Activated CD4-positive, alpha-beta T cell treated with anti-CD3 and anti-CD28 coated beads, Interleukin-2, amount 10 ng/mL, durations not matched to agents 24 days and 14 days (primary cell): Measurements from ENCODE around the gene KRT38. TPM values are rescaled to one million over a fixed set of nuclear protein-coding genes. Genes with fewer than 3 reads are reported as not detected.

ENCODE experiments used
- DNase-seq: peaks from one replicate; pipeline ENCODE4 v3.0.0; 2022
- H3K27ac Mint-ChIP-seq: one replicate; pipeline ENCODE4 v1.8.0; 2022; ENCODE audit warnings: mild to moderate bottlenecking, mixed read lengths
- H3K27me3 Mint-ChIP-seq: one replicate; pipeline ENCODE4 v1.8.0; 2022; ENCODE audit warnings: mixed read lengths
- H3K36me3 Mint-ChIP-seq: one replicate; pipeline ENCODE4 v1.8.0; 2022; ENCODE audit warnings: low read depth, mild to moderate bottlenecking, mixed read lengths
- H3K4me1 Mint-ChIP-seq: one replicate; pipeline ENCODE4 v1.8.0; 2021; ENCODE audit warnings: mixed read lengths
- H3K4me3 Mint-ChIP-seq: one replicate; pipeline ENCODE4 v1.8.0; 2022; ENCODE audit warnings: mild to moderate bottlenecking, moderate library complexity, mixed read lengths
- H3K9me3 Mint-ChIP-seq: one replicate; pipeline ENCODE4 v1.8.0; 2021; ENCODE audit warnings: mixed read lengths
- intact Hi-C: fragments of 100-400 bp; cut with micrococcal nuclease; formaldehyde crosslinking; loops from one replicate; pipeline ENCODE4 v1.15.1; 2023
- total RNA-seq: library from RNA; stranded (reverse); gene quantifications from 2 replicates; pipeline ENCODE4 v1.2.3, GENCODE V29; 2022

KRT38 gene
- total RNA-seq, 1 donor from 2014 or later: not detected

DNA sequence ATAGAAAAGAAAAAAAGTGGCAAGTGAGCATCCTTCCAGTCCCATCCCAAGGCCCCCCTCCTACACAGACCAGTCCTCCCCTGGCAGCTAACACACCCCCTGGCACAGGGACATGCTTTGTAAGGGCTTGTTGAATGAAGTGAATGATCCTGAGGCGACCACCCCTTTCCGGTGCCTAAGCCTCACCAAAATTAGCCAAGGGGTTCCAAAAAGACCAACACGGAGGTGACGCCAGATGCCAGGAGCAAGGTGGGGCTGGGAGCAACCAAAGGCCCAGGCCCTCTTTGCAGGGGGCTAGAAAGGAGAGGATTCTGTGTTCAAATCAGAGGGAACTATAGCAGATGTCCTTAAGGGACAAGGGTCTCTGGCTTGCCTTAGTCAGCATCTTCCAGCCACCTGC is 34.6 kb upstream of the KRT38 start:
- no peaks in the 10 kb centered on the region for H3K36me3 Mint-ChIP-seq
- no peaks in the 10 kb centered on the region for H3K9me3 Mint-ChIP-seq
- no peak overlapping the region for H3K27ac Mint-ChIP-seq
- H3K27me3 Mint-ChIP-seq: peaks cover 2% of the 10 kb centered on the region
- H3K4me1 Mint-ChIP-seq: no peaks in the 10 kb centered on the region
- H3K4me3 Mint-ChIP-seq: no peak overlapping the region
- no peak for DNase-seq
- intact Hi-C loops: no loop called here

DNA sequence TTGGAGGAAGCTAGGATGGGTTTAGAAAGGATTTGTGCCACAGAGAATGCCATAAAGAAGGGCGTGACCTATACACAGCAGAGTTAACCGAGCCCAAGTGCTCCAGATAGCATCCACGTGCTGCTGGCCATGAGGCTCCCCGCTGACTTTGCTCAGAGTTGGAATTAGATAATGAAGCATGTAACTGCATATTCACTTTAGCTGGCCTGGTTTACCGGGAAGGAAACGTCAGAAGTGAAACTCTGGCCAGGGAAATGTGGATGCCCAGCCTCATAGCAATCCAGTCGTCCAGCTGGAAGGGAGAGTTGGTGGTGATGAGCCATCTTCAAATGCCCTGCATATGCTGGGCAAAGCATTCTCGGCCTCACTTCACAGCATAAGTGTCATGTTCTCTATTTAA is 34.1 kb upstream of the KRT38 start:
- Mint-ChIP-seq H3K4me1 (no peaks in the 10 kb centered on the region), H3K4me3 (no peak overlapping the region), H3K36me3 (no peaks in the 10 kb centered on the region), H3K27ac (no peak overlapping the region), H3K9me3 (no peaks in the 10 kb centered on the region), H3K27me3 (peaks cover 2% of the 10 kb centered on the region)
- intact Hi-C loops: no loop called here
- no peak for DNase-seq

DNA sequence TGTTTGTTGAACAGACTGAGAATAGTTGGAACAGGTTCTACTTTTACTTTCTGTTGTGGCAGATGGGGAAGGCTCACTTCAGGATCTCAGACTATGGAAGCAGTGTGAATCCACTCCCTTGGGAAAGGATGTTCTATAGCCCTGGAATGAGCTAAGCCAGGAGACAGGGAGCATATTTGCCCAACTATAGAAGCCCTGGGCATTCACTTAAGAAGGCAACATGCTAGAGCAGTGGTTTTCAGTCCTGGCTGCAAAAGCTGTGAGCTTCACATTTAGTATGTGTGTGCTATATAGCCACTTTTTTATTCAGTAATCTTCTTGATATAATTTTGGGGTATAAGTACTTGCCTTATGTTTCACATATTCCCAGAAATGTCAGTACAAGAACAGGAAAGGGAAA is 27.6 kb upstream of the KRT38 start:
- DNase-seq: no peak
- Mint-ChIP-seq H3K36me3 (no peaks in the 10 kb centered on the region), H3K9me3 (peaks cover 6% of the 10 kb centered on the region), H3K27me3 (peaks cover 5% of the 10 kb centered on the region), H3K27ac (no peak overlapping the region), H3K4me3 (no peak overlapping the region), H3K4me1 (no peaks in the 10 kb centered on the region)
- intact Hi-C loops: no loop called here

DNA sequence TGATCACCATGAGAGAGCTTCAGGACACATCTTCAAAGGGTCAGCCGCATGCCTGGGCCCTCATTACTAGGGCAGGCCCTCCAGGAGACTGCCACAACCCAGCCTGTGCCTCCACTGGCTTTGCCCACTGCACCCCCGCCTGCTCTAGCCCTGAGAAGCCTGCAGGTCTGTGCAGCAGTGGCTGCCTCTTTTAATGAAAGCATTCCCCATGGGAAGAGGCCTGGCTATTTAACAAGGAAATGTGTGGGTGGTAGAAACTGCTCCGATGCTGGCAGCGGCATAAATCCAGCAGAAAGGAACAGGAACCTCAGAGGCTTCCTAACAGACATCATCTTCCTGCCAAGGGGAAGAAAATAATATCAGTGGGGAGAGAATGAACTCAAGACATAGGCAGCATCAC is 26.8 kb upstream of the KRT38 start:
- no peak overlapping the region for H3K4me3 Mint-ChIP-seq
- peaks cover 6% of the 10 kb centered on the region for H3K9me3 Mint-ChIP-seq
- DNase-seq: no peak

DNA sequence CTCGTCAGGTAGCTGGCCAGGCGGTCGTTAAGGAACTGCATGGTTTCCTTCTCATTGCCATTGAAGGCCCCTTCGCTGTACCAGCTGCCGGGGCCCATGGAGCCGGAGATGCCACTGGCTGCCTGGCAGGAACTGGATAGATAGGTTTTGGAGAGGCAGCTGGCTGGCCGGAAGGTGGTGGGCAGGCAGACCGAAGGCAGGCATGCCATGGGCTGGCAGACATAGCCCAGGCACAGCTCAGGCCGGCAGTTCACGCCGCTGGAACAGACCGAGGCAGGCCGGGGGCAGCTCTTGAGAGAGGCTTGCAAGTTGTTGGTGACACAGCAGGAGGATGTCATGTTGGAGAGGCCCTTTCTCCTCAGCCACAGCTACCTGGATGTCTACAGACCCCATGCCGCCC is 26.2 kb upstream of the KRT38 start, which contains the start of gene KRT32:
TSS of gene KRT32 (minus strand) at position 399 of the 400 bp plus-strand sequence. CDS start at position 338, 61 bp downstream.
- intact Hi-C loops: no loop called here
- Mint-ChIP-seq H3K27ac (no peak within 1 kb of the TSS), H3K4me1 (no peaks in the 10 kb centered on the region), H3K27me3 (peaks cover 5% of the 10 kb centered on the region), H3K36me3 (no peaks in the 10 kb centered on the region), H3K9me3 (peaks cover 6% of the 10 kb centered on the region), H3K4me3 (no peak within 1 kb of the TSS)
- DNase-seq: no peak

More for the DNA sequence above, 26.8 kb upstream of the KRT38 start:
- intact Hi-C loops: no loop called here
- Mint-ChIP-seq H3K27me3 (peaks cover 5% of the 10 kb centered on the region), H3K36me3 (no peaks in the 10 kb centered on the region), H3K27ac (no peak overlapping the region), H3K4me1 (no peaks in the 10 kb centered on the region)

DNA sequence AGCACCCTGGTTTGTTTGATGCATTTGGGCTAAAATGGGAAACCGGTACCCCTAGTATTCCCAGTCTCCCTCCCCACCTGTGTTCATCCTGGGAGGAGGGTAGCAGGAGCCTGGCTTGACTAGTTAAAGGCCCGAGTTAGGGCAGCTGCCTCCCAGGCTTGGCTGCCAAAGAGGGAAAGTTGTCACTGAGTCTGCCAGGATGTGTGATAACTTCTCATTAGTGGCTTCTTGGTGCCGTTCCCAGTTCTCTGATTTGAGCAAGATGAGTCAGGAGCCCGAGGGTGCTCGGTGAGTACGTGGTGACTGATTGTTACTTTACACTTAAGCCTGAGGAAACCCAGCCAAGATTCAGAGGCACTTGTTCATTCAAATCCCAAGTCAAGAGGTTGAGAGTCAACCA is 23.9 kb upstream of the KRT38 start:
- Mint-ChIP-seq H3K4me1 (no peaks in the 10 kb centered on the region), H3K9me3 (peaks cover 6% of the 10 kb centered on the region), H3K27ac (no peak overlapping the region), H3K36me3 (no peaks in the 10 kb centered on the region), H3K27me3 (peaks cover 5% of the 10 kb centered on the region), H3K4me3 (no peak overlapping the region)
- DNase-seq: no peak
- intact Hi-C loops: no loop called here

DNA sequence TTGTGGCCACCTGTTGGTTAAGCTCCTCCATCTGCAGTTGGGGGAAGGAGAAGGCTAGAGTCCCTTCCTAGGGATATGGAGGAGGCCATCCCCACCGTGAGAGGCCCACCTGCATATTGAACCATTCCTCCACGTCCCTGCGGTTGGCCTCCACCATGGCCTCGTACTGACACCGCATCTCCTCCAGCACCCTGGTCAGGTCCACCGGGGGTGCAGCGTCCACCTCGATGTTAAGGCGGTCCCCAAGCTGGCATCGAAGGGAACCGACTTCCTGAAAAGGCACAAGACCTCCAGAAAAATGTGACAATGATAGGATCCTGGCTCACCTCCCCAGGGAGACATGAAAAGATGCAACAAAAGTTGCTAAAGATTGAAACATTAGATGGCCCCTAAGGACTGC is 23.4 kb upstream of the KRT38 start:
- intact Hi-C loops: no loop called here
- peaks cover 3% of the 10 kb centered on the region for H3K27me3 Mint-ChIP-seq
- DNase-seq: no peak
- no peaks in the 10 kb centered on the region for H3K4me1 Mint-ChIP-seq
- no peaks in the 10 kb centered on the region for H3K36me3 Mint-ChIP-seq
- H3K27ac Mint-ChIP-seq: no peak overlapping the region
- no peak overlapping the region for H3K4me3 Mint-ChIP-seq
- peaks cover 4% of the 10 kb centered on the region for H3K9me3 Mint-ChIP-seq

DNA sequence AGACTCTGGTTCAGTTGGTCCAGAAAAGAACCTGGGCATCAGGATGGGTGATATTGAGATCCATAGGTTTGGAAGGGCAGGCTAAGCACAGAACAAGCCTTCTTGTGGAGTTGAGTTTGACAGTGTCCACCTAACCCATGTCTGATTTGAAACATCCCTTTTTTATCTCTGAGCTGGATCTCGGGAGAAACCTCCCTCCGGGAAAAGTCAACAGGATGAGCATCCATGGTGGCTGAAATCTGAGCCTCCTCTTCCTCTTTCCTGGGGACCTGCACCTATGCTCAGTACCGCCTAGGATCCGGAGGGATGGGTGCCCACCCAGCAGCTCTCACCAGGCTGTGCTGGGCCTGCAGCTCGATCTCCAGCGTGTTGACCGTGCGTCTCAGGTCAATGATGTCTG is 23.0 kb upstream of the KRT38 start:
- intact Hi-C loops: no loop called here
- no peaks in the 10 kb centered on the region for H3K36me3 Mint-ChIP-seq
- no peak for DNase-seq
- peaks cover 3% of the 10 kb centered on the region for H3K27me3 Mint-ChIP-seq
- no peak overlapping the region for H3K4me3 Mint-ChIP-seq
- H3K27ac Mint-ChIP-seq: no peak overlapping the region
- H3K4me1 Mint-ChIP-seq: no peaks in the 10 kb centered on the region
- peaks cover 3% of the 10 kb centered on the region for H3K9me3 Mint-ChIP-seq

DNA sequence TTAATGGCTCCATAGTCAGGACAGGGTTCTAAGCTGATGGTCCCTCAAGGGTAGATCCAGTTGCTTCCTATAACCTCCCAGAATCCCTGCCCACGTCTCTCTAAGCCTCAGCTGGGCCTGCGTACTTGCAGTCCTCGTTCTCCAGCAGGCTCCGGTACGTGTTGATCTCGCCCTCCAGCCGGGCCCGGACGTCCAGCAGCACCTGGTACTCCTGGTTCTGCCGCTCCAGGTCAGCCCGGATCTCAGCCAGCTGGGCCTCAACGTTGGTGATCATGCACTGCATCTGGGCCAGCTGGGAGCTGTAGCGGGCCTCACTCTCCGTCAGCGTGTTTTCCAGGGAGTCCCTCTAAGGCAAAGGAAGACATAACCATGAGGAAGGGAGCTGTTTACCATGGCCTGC is 21.9 kb upstream of the KRT38 start:
- DNase-seq: no peak
- Mint-ChIP-seq H3K4me1 (no peaks in the 10 kb centered on the region), H3K36me3 (no peaks in the 10 kb centered on the region), H3K9me3 (no peaks in the 10 kb centered on the region), H3K27ac (no peak overlapping the region), H3K27me3 (peaks cover 1% of the 10 kb centered on the region), H3K4me3 (no peak overlapping the region)
- intact Hi-C loops: no loop called here

DNA sequence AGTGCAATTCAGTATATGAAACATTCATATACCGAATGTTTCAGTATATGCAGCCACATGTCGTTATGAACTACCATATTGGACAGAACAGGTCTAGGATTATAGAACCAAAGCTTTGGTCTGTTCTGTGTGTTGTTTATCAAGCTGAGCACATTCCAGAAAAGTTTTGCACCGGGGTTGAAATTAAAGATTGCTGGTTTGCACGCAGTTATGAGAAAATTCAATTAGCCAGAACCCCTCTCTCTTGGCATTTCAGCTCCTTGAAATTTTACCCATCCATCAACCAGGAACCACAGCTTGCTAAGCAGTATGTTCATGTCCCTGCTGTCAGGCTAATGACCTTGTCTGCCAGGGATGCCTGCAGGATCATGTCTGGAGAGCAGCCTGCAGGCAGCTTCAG is 16.9 kb upstream of the KRT38 start:
- intact Hi-C loops: no loop called here

DNA sequence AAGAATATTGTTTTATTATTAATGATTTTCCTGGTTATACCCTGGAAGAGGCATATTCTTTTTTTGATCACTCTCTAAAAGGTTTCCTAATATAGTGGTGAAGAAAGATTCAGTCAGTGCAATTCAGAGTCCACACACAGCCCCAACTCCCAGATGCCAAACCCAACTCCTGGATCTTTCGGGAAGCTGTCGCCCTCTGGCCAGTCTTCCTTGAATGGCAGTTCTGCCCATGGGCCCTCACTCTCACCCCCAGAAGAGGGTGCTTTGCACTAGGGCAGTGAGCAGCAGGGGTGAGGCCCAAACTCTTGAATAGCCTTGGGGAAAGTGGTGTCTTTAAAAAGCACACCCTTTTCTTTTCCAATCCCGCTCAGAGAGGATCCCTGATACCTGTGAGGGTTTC is 15.4 kb upstream of the KRT38 start:
- H3K9me3 Mint-ChIP-seq: no peaks in the 10 kb centered on the region
- H3K4me3 Mint-ChIP-seq: no peak overlapping the region
- H3K27me3 Mint-ChIP-seq: peaks cover 11% of the 10 kb centered on the region
- H3K27ac Mint-ChIP-seq: no peak overlapping the region
- intact Hi-C loops: no loop called here
- no peak for DNase-seq
- H3K4me1 Mint-ChIP-seq: no peaks in the 10 kb centered on the region
- H3K36me3 Mint-ChIP-seq: no peaks in the 10 kb centered on the region

More for the DNA sequence above, 16.9 kb upstream of the KRT38 start:
- Mint-ChIP-seq H3K9me3 (no peaks in the 10 kb centered on the region), H3K27me3 (peaks cover 4% of the 10 kb centered on the region), H3K27ac (no peak overlapping the region), H3K4me1 (no peaks in the 10 kb centered on the region), H3K36me3 (no peaks in the 10 kb centered on the region), H3K4me3 (no peak overlapping the region)
- no peak for DNase-seq

DNA sequence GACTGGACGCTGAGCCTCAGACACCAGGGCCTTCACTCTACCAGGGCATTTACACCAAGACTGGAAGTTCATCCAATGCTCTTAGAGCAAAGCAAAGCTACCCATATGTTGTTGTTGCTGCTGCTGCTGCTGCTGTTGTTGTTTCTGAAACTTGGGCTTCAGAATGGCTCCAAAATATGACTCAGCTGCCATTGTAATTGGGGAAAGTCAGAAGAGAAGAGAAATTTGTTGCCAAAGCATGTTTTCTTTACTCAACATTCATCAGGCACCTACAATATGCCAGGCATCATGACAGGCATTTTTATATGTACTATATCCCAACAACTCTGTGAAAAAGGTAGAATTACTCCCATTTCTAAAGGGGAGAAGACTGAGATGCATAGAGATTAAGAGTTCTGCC is 14.5 kb upstream of the KRT38 start:
- Mint-ChIP-seq H3K36me3 (no peaks in the 10 kb centered on the region), H3K27ac (no peak overlapping the region), H3K4me3 (no peak overlapping the region), H3K27me3 (peaks cover 15% of the 10 kb centered on the region), H3K9me3 (no peaks in the 10 kb centered on the region), H3K4me1 (no peaks in the 10 kb centered on the region)
- no peak for DNase-seq
- intact Hi-C loops: no loop called here

DNA sequence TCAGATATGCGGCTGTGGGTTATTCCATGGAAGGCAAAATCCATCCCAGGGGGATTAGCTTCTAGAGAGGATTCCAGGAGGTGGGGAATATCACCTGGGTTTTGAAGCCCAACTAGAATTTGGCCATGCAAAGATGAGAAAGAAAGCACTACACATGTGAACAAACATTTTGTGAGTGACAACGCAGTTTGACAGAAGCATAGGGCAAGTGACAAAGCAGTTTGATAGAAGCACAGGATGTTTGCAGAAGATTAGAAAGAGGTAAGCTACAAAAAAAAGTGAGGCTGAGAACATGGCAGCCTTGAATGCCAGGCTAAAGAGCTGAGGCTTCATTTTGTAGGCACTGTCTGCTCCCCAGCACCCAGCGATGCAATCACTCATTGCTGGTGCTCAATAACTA is 12.3 kb upstream of the KRT38 start:
- intact Hi-C loops: no loop called here
- no peak overlapping the region for H3K4me3 Mint-ChIP-seq
- H3K27ac Mint-ChIP-seq: no peak overlapping the region
- H3K9me3 Mint-ChIP-seq: no peaks in the 10 kb centered on the region
- no peaks in the 10 kb centered on the region for H3K36me3 Mint-ChIP-seq
- no peaks in the 10 kb centered on the region for H3K4me1 Mint-ChIP-seq
- H3K27me3 Mint-ChIP-seq: peaks cover 16% of the 10 kb centered on the region
- DNase-seq: no peak

DNA sequence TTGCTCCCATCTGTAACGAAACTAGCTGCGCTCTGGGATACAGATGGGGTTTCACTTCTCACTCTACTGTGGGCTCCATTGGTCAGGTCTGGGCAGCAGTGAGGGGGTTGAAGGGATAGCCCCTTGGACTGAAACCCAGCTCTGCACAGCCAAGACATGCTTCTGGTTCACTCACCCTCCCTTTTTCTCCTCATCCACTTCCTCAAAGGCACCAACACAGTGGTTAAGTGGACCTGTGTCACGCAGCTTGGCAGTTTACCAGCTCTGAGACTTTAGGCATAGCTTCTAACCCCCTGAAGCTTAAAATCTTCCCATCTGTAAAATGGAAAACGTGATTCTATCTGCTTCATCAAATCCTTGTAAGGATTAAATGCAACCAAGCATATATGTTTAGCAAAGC is 11.5 kb upstream of the KRT38 start:
- no peak for DNase-seq
- no peak overlapping the region for H3K27ac Mint-ChIP-seq
- intact Hi-C loops: no loop called here
- no peak overlapping the region for H3K4me3 Mint-ChIP-seq
- peaks cover 16% of the 10 kb centered on the region for H3K27me3 Mint-ChIP-seq
- no peaks in the 10 kb centered on the region for H3K36me3 Mint-ChIP-seq
- H3K9me3 Mint-ChIP-seq: no peaks in the 10 kb centered on the region
- H3K4me1 Mint-ChIP-seq: no peaks in the 10 kb centered on the region

DNA sequence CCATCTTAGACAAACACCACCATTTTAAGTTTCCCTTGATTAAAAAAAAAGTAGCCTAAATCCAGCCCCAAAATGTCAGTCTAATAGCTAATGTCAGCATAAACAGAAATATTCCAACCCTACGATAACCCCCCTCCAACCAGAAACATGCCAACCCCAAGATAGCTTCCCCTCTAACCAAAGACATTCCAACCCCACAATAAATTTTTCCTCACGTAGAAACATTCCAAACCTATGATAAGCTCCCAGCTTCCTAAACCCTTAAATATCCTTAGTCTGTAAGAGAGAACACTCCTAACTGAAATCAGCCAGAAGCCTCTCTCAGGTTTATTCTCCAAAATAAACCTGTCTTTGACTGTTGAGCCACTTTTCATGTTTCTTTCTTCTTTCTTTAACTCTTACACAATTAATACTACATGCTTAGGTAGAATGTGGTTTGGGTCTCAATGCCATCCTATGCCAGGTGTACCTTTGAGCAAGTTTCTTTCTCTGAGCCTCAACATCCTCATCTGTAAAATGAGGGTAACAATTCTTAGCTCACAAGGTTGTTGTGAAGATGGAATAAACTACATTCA is 10.5 kb upstream of the KRT38 start:
- intact Hi-C loops: no loop called here

More for the DNA sequence above, 10.5 kb upstream of the KRT38 start:
- H3K36me3 Mint-ChIP-seq: no peaks in the 10 kb centered on the region
- H3K9me3 Mint-ChIP-seq: no peaks in the 10 kb centered on the region
- peaks cover 1% of the 10 kb centered on the region for H3K4me1 Mint-ChIP-seq
- no peak overlapping the region for H3K4me3 Mint-ChIP-seq
- no peak for DNase-seq
- peaks cover 16% of the 10 kb centered on the region for H3K27me3 Mint-ChIP-seq
- no peak overlapping the region for H3K27ac Mint-ChIP-seq
